ENCODE measurements around the gene SRM. TPM values are rescaled to one million over a fixed set of nuclear protein-coding genes. Genes with fewer than 3 reads are reported as not detected.

SRM gene
- total and polyA plus RNA-seq, 2 of the 13 experiments (the other 11 are each of a cell fraction or from before 2014, with no cell fraction given), result 27.9 to 31.8 TPM

DNA sequence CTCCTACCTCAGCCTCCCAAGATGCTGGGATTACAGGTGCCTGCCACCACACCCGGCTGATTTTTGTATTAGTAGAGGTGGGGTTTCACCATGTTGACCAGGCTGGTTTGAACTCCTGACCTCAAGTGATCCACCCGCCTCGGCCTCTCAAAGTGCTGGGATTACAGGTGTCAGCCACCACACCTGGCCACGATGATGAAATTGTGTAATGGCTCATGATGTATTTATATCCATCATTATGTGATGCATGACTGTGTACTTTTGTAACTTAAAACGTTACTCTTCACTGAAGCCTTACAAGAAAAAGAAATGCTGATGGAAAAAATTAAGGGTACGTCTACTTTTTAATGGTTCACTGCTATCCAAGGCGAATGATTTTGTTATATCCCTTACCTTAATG lies 39.8 kb downstream of the SRM start:
- no peaks in the 10 kb centered on the region for H3K27me3 ChIP-seq (ENCODE audit: control insufficient read depth in 1 of 2, insufficient read depth in 2 of 2, low read length in 2 of 2)
- no peak overlapping the region for H2AFZ ChIP-seq (ENCODE audit: low read length)
- no peak overlapping the region for H3K4me3 ChIP-seq (replicated peaks in 1 of 3; ENCODE audit: insufficient read depth in 1 of 3, low read depth in 2 of 3, low read length in 3 of 3)
- H3K79me2 ChIP-seq (ENCODE audit: insufficient read depth, low read length), result peaks cover 14% of the 10 kb centered on the region
- no peak overlapping the region for H3K4me2 ChIP-seq (ENCODE audit: low read depth, low read length)
- no TSS peak for BruUV-seq (replicated peaks)
- WGBS (ENCODE audit: low lambda C conversion rate), result 99% methylated on average over 7 of the region's 7 CpGs
- H3K4me1 ChIP-seq (ENCODE audit: insufficient read depth, low read length), result peaks cover 13% of the 10 kb centered on the region
- intact Hi-C loops (cut with micrococcal nuclease; ENCODE audit: unreplicated experiment), result no loop called here
- no peak for TF ChIP-seq POLR2AphosphoS2 (IDR thresholded peaks at IDR 0.05; ENCODE audit: low read depth, low read length)
- no peak for TF ChIP-seq STAG1 (CRISPR knock-in tag; IDR thresholded peaks at IDR 0.05)
- no peak for TF ChIP-seq PHB2 (IDR thresholded peaks at IDR 0.05; ENCODE audit: partially characterized antibody)
- TF ChIP-seq, protein P1, sequence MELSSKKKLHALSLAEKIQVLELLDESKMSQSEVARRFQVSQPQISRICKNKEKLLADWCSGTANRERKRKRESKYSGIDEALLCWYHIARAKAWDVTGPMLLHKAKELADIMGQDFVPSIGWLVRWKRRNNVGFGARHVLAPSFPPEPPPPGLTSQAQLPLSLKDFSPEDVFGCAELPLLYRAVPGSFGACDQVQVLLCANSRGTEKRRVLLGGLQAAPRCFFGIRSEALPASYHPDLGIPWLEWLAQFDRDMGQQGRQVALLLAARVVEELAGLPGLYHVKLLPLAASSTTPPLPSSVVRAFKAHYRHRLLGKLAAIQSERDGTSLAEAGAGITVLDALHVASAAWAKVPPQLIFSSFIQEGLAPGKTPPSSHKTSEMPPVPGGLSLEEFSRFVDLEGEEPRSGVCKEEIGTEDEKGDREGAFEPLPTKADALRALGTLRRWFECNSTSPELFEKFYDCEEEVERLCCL (CRISPR knock-in tag; IDR thresholded peaks at IDR 0.05; ENCODE audit: borderline replicate concordance), result no peak
- no peak for TF ChIP-seq KDM3A (CRISPR knock-in tag; IDR thresholded peaks at IDR 0.05; ENCODE audit: low read depth)
- TF ChIP-seq, protein P2, sequence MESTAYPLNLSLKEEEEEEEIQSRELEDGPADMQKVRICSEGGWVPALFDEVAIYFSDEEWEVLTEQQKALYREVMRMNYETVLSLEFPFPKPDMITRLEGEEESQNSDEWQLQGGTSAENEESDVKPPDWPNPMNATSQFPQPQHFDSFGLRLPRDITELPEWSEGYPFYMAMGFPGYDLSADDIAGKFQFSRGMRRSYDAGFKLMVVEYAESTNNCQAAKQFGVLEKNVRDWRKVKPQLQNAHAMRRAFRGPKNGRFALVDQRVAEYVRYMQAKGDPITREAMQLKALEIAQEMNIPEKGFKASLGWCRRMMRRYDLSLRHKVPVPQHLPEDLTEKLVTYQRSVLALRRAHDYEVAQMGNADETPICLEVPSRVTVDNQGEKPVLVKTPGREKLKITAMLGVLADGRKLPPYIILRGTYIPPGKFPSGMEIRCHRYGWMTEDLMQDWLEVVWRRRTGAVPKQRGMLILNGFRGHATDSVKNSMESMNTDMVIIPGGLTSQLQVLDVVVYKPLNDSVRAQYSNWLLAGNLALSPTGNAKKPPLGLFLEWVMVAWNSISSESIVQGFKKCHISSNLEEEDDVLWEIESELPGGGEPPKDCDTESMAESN (CRISPR knock-in tag; conservative IDR thresholded peaks at IDR 0.05), result no peak
- no peak for TF ChIP-seq AKAP8 (CRISPR knock-in tag; IDR thresholded peaks at IDR 0.05)
- TF ChIP-seq, protein P3, sequence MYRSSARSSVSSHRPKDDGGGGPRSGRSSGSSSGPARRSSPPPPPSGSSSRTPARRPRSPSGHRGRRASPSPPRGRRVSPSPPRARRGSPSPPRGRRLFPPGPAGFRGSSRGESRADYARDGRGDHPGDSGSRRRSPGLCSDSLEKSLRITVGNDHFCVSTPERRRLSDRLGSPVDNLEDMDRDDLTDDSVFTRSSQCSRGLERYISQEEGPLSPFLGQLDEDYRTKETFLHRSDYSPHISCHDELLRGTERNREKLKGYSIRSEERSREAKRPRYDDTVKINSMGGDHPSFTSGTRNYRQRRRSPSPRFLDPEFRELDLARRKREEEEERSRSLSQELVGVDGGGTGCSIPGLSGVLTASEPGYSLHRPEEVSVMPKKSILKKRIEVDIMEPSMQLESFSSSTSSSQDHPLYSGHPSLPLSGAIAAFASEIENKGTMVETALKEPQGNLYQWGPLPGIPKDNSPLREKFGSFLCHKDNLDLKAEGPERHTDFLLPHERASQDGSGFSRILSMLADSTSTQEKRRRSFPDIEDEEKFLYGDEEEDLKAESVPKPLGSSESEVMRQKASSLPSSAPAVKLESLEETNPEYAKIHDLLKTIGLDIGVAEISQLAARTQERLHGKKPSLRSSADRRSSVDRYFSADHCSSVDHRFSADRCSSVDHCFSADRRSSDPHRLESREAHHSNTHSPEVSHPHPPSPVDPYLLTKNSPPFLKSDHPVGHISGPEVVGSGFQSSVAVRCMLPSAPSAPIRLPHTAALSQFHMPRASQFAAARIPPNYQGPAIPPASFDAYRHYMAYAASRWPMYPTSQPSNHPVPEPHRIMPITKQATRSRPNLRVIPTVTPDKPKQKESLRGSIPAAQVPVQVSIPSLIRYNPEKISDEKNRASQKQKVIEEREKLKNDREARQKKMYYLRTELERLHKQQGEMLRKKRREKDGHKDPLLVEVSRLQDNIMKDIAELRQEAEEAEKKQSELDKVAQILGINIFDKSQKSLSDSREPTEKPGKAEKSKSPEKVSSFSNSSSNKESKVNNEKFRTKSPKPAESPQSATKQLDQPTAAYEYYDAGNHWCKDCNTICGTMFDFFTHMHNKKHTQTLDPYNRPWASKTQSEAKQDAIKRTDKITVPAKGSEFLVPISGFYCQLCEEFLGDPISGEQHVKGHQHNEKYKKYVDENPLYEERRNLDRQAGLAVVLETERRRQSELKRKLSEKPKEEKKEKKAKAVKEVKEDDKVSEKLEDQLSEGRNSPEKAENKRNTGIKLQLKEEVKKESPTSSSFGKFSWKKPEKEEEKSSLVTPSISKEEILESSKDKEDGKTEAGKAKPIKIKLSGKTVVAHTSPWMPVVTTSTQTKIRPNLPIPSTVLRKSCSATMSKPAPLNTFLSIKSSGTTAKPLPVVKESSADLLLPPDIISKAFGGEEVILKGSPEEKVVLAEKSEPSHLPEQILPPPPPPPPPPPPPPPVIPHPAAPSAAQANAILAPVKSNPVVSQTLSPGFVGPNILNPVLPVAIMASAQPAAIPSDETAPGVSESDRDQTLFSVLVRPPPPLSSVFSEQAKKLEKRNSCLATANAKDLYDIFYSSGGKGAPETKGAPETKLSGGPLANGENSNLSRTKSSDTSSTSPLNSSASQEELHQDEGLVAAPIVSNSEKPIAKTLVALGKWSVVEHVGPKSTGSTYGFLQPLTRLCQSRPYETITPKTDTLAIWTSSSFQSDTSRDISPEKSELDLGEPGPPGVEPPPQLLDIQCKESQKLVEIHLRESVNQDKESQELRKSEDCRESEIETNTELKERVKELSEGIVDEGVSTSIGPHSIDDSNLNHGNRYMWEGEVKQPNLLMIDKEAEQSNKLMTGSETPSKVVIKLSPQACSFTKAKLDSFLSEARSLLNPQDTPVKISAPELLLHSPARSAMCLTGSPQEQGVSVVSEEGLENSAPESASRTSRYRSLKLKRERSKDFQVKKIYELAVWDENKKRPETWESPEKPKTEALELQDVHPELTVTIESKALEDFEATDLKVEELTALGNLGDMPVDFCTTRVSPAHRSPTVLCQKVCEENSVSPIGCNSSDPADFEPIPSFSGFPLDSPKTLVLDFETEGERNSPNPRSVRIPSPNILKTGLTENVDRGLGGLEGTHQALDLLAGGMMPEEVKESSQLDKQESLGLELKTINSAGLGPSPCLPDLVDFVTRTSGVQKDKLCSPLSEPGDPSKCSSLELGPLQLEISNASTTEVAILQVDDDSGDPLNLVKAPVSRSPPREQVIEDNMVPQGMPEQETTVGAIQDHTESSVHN (CRISPR knock-in tag; IDR thresholded peaks at IDR 0.05), result no peak
- TF ChIP-seq ZNF343 (CRISPR knock-in tag; IDR thresholded peaks at IDR 0.05), result no peak
- no peak for TF ChIP-seq SNRNP70 (IDR thresholded peaks at IDR 0.05; ENCODE audit: low read depth, low read length)
- no peak for TF ChIP-seq POLR2A (IDR thresholded peaks at IDR 0.05; ENCODE audit: insufficient read depth in 1 of 2, low read depth in 2 of 2, low read length in 2 of 2)
- TF ChIP-seq ZNF292 (CRISPR knock-in tag; IDR thresholded peaks at IDR 0.05; ENCODE audit: borderline replicate concordance, low read depth), result no peak
- no peak for TF ChIP-seq ZNF550 (CRISPR knock-in tag; IDR thresholded peaks at IDR 0.05; ENCODE audit: borderline replicate concordance)
- H4K20me1 ChIP-seq (ENCODE audit: insufficient read depth, low read length), result peaks cover 14% of the 10 kb centered on the region; the same call in 1 of the 2 replicates
- FAIRE-seq, result no peak
- CTCF ChIA-PET (ENCODE audit: low intra/inter-chr PET ratio, low total read pairs), result no interaction called here
- peaks cover 29 to 84% of the 10 kb centered on the region in 2 experiments for H3K36me3 ChIP-seq (replicated peaks in 1 of 2; ENCODE audit: control insufficient read depth in 1 of 2, insufficient read depth in 2 of 2, low read length in 2 of 2)
- no peak overlapping the region for H3K27ac ChIP-seq (ENCODE audit: extremely low read length, insufficient read depth, low read length)
- in situ Hi-C loops (cut with HindIII; ENCODE audit: extremely low pct_ligation_motif_present, low pct_unique_long_range_greater_than_20kb), result no loop called here
- no peak for ATAC-seq
- no peak overlapping the region for H3K9ac ChIP-seq (ENCODE audit: insufficient read depth, low read depth, low read length)
- DNase-seq (ENCODE audit: low spot score), result no peak
- no peaks in the 10 kb centered on the region for H3K9me3 ChIP-seq (ENCODE audit: low read length)
- POLR2A ChIA-PET, result no interaction called here
